Measurements from ENCODE around the gene ANKMY1. TPM values are rescaled to one million over a fixed set of nuclear protein-coding genes. Genes with fewer than 3 reads are reported as not detected.
A peak's percentile ranks its signal among the peaks of the same experiment; 100 is the strongest.
"Not testable (repeated sequence)": the region's sequence is repeated elsewhere in the genome, so short reads cannot be mapped to it uniquely, and the experiment has no call there.

The ANKMY1 gene
- polyA plus RNA-seq, 4 donors, result 10.0 to 18.6 (median 12.9) TPM

DNA sequence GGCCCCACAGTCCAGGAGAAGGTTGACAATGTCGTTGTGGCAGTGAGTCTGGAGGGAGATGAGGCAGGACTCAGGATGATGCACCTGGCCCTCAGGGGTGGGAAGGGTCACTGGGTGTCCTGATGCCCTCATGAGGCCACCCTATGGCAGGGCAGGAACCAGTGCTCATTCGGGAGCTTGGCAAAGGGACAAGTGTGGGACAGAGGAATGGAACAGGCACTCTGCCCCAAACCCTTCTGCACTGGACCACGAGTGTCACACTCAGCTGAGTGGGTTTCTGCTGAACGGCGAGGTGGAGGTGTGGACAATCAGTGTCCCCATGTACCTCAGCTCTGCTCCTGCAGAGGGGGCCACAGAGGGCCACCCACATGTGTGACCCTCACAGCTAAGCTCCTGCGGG is 32.0 kb downstream of the ANKMY1 start:
- DNase-seq (ENCODE audit: low read depth in 4 of 4, low spot score in 2 of 4), result no peak

DNA sequence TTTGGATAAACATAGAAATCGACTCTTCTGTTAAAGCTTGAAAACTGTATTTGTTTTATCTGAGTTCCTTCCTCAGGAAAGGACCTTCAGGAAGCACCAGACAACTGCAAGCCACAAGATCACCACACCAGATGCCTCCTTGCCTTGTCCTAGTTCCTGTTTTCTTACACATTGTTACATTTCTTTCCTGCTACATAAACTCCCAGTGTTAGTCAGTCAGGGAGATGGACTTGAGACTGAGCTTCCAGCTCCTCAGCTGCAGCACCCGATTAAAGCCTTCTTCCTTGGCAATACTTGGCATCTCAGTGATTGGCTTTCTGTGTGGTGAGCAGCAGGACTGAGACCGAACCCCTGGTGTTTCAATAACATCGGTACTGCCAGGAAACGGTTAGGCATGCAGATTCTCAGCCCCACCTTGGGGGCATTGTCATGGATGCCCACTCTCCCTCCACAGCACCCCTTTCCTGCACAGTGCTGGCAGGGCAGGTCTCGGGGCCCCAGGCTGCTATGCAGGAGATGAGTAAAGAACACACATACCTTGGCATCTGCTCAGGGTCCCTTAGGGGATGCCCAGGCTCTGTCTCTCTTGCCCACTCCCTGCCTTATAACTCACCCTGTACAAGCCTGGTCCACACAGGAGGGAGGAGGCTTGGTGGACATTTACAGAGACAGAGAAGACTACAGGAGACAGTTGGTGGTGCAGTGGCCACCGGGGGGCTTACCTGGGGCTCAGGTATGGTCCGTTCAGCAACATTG is 32.6 kb downstream of the ANKMY1 start:
- DNase-seq (ENCODE audit: low read depth in 4 of 4, low spot score in 2 of 4), result no peak

DNA sequence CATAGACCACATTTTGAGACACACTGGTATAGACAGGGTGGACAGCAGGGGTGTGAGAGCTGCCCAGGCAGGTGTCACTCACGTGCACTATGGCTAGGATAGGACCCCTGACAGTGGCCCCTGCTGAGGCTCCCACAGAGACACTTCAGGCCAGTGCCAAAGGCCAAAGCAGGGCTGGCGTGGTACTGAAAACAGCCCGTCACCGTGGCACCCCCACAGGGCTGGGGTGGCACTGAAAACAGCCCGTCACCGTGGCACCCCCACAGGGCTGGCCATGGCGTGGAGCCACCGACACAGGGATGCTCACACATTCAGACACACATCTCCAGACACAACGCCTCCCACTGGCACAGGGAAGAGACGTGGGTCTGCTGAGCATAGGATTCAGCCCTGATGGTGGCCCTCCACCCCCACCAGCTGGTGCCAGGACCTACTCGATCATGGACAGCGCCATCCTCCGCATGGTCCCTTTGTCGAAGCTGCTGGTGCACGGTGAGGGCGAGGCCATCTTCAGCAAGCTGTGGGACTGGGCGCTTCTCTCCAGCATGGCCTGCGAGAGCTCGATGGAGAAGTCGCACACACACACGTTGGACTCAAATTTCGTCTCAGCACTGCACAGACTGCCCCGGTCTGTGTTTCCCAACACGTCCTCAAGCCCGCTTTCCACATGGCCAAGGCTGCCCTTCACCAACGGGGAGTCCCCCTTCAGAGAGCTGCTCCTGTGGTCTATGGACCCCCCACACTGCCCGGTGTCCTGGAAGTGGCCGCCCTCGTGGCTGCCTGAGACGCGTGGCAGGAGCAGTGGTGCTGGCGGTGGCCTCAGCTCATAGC is 34.1 kb downstream of the ANKMY1 start:
- DNase-seq (ENCODE audit: low read depth in 4 of 4, low spot score in 2 of 4), result no peak

DNA sequence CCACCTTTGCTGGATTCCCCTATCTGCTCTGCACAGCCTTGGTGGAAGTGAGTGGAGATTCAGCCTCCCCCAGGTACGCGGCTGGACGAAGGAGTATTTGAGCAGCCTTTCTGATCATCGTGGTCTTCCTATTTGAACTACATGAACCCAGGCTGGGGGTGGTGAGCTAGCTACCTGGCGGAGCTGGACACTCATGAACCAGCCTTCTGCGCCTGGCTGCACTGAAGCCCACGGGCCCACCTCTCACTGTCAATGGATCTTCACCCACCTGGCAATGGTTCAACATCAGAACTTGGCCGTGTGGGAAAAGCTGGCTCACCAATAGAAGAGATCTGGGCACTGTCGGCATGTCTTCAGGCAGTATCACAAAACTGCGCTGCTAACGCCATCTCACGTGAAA is 35.4 kb downstream of the ANKMY1 start:
- DNase-seq (ENCODE audit: low read depth in 4 of 4, low spot score in 2 of 4), result no peak

DNA sequence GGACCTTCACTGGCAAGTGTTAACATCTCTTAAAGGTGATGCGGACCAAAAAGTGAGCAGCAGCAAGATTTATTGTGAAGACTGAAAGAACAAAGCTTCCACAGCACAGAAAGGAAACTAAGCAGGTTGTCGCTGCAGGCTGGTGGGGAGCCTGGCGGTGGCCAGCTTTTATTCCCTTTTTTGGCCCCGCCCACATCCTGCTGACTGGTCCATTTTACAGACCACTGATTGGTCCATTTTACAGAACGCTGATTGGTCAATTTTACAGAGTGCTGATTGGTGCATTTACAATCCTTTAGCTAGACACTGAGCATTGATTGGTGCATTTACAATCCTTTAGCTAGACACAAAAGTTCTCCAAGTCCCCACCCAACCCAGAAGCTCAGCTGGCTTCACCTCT is 35.9 kb downstream of the ANKMY1 start:
- DNase-seq (ENCODE audit: low read depth in 4 of 4, low spot score in 2 of 4), result not testable (repeated sequence)

DNA sequence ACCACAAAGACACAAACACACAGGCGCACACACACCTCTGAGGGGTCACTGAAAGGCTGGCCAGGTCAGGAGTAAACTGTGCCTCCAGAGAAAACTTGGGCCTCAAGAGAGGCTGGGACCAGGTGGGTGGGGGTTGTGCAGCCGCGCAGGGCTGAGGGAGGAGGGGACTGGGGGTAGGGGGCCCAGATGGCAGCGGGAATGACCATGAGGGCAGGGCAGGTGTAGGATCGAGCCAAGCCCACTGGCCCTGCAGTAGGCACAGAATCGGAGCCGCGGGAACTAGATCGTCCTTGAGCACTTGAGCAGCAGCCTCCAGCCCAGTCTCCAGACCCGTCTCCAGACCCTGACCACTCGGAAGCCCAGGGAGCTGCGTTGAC is 36.8 kb downstream of the ANKMY1 start:
- DNase-seq (ENCODE audit: low read depth in 4 of 4, low spot score in 2 of 4), result no peak

DNA sequence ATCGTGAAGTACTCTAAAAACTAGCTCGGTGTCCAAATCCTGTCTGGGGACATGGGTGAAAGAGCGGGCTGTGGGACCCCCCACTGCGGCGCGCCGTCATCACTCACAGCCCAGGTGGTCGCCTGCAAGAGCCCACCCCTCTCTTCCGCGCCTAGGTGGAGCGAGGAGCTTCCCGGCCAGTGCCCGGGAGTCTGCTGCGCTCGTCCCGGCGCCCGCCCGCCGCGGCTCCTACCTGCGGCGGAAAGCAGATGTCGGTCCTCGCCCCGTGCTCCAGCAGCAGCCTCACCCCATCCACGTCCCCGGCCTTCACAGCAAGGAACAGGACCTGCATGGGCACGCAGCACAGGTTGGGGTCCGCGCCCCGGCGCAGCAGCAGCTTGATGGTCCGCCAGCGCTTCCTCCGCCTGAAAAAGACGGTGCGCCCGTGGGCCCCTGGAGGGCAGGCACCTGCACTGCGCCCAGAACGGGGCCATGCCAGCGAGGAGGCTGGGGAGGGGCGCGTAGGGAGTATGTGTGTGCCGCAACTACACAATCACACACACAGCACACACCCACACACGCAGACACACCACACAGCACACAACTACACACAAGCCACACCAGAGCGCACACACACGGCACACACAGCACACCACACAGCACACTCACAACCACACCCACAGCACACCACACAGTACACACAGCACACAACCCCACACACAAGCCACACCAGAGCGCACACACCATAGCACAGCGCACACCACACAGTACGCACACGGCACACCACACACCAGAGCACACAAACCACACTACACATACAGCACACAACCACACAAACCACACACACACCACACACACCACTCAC is 37.4 kb downstream of the ANKMY1 start:
- DNase-seq (ENCODE audit: low read depth in 4 of 4, low spot score in 2 of 4), result no peak

DNA sequence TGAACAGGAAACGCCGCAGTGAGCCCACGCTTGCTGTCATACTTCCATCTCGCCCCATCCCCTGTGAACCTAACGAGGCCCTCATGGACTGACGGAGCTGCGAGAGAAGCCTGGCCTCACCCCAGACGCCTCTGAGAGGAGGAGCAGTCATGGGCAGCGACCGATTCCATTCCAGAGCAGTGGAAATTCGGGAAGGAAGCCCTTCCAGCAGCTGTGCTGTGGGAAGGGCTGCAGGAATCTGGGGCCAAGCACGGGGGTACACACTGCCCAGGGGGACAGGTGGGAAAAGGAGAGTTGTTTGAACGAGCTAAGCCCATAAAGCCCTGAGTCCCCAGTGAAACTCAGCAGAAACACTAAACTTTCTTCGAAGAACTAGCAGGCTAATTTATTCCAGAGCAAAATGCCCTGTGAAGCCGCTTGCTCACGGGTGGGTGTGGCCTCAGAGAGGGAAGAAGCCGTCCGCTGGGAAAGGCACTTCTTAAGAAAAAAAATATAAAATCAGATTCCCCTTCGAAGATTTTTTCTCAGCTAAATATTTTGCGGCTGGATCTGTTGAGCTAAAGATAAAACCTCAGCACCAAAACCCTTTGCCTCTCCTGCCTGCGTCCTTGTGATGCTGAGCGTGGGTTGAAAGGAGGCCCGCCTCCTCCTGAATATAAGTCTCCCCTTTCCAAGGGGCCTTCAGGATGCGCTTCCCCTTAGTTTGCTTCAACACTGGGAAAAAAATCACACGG is 38.2 kb downstream of the ANKMY1 start:
- peak in 1 of 4 donors; percentile 8 for DNase-seq (ENCODE audit: low read depth in 4 of 4, low spot score in 2 of 4)

DNA sequence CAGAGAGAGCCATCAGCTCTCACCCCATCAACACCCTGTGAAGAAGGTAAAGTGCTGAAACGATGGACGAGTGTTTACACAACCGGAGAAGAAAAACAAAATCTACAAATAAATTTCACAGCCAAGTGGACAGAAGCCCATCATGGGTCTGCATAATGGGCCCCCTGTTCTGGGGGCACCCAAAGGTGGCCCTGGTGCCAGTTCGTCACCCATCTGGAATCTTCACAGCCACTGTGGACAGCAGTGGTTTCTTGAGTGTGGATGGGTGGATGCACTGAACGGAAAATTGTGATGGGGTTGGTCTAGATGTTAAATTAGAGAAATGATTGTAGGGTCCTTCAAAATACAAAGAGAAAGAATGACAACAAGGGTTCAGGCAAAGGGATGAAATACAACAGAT is 38.8 kb downstream of the ANKMY1 start:
- DNase-seq (ENCODE audit: low read depth in 4 of 4, low spot score in 2 of 4), result no peak

DNA sequence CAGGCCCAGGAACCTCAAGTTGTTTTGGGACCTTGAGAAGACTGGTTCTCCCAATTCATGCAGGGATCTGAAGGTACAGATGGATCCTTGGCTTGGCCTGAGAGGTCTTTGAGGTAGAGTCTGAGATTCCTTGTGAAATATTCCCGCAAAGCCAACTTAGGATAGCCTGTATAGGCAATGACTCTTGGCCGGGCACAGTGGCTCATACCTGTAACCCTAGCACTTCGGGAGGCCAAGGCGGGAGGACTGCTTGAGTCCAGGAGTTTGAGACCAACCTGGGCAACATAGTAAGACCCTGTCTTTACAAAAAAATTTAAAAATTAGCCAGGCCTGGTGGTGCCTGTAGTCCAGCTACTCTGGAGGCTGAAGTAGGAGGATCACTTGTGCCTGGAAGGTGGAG is 40.4 kb downstream of the ANKMY1 start:
- no peak for DNase-seq (ENCODE audit: low read depth in 4 of 4, low spot score in 2 of 4)

DNA sequence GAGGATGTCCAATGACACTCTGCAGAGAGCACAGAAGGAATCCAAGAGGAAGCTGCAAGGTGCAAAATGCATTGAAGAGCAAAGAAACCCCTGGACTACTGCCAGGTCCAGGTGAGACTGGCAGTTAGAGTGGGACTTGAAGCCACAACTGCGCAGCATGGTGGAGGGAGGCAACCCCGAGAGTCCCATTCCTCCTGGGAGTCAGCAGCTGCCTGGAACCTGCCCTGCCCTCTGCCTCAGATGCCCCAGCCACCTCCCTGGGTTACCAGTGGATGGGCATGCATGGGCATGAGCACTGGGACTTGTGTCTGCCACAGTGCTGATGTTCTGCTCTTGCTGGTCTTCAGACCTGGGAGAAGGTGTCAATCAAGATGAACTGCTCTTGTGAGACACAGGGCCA is 43.2 kb downstream of the ANKMY1 start:
- DNase-seq (ENCODE audit: low read depth in 4 of 4, low spot score in 2 of 4), result no peak

DNA sequence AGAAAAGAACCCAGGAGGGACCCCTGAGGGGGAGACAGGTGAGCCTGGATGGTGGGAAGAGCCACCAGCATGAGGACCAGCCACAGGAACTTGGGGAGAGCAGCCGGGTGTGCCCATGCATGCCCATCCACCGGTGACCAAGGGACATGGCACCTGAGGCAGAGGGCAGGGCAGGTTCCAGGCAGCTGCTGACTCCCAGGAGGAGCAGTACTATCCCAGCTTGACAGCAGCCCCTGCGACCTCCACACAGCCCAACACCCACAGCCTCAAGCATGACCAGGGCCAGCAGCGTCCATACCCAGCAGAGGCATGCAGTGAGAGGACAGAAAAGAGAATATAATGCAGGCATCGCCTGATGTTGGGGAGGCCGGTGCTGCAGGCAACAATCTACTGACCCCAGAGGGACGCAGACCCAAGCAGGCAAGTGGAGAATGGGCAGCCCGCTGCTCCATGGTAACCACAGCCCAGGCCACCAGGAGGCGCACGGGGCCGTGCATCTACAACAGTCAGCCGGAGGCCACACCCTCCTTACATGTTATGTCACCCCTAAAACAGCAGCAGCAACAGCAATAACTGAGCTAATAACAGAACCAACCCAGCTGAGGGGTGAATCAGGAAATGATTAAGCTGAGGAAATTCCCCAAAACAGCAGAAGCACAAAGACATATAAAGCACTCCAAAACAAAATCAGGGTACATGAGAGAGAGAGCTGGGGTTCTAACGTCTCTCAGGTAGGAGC is 44.1 kb downstream of the ANKMY1 start:
- peak in 2 of 4 donors; percentile 32 to 34 for DNase-seq (ENCODE audit: low read depth in 4 of 4, low spot score in 2 of 4)

DNA sequence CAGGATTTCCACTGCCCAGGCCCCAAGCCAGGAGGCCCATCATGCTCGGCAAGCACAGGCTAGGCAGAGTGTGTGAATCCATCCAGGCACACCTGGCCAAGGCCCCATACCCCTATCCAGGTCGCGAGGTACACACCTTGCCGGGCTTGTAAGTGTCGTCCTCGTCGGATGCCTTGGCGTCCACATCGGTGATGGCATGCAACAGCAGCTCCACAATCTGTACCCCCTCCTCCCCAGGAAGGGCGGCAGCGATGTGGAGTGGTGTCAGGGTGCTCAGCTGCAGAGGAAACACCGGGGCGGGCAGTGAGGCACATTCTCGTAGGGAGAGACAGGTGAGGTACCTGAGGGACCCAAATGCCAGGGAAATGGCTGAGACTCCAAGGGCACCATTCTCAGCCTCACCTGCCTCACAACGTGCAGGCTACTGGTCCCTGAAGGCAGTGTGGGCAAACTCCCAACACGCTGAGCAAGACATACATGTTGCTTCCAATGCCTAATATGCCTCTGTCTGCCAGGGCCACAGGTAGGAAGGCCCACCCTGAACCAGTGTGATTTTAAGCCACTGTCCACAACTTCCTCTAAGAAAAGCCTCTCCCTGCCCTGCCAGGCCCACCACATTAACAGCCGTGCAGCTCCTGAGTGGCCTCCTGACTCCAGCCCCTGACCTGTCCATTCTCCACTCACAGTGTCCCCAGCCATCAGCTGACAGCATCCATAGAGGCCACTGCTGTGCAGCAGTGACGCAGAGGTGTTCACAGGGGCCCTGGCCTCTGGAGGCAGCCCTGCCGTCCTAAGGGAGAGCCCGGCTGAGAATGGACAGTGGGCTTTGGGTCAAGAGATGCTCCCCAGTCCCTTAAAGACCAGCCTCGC is 44.9 kb downstream of the ANKMY1 start:
- no peak for DNase-seq (ENCODE audit: low read depth in 4 of 4, low spot score in 2 of 4)

DNA sequence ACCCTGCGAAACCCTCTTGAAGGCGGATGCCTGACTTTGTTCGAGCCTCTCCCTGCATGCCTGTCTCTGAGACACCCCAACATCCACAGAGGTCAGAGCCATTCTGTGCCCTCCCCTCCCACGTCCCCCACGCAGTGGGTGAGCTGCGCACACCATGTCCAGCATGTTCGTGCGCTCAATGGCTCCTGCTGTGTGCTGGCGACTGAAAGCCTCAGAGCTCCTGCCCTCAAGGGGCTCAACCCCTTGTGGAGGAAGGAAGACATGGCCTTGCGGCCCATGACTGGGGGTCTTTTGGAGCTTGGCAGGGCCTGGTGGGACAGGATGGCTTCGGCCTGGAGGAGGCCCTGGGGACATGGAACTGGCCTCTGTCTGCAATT is 45.7 kb downstream of the ANKMY1 start:
- DNase-seq (ENCODE audit: low read depth in 4 of 4, low spot score in 2 of 4), result no peak

DNA sequence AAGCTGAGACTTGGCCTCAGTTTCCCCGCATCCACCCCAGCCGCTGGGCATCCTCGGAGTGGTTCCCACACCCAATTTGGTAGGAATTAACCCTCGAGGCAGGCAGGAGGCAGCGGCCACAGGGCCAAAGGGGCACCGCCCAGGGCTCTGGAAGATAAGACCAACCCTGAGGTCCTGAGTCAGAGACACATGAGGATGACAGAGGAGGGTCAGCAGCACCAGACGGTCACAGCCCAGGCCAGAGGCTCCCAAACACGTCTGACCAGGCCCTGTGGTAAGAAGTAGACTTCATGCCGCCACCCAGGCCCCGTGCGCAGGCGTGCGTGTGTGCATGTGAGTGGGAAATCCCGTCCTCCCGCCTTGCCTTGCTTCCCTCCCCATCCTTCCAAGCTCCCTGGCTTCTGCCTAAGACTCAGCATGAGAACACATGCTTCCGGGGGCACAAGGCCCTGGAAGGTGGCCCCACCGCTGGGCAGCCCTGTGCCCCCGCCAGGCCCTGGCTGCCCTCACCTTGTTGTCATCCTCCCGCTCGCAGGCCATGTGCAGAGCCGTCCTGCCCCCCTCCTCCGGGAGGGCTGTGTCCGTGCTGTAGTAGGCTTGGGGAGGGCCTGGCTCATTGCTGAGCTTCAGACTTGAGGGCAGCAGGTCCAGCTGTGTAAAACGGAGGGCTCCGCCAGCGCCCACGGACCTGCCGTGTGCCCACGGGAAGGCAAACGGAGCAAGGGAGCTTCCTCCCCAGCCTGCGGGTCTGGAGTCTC is 46.3 kb downstream of the ANKMY1 start:
- DNase-seq (ENCODE audit: low read depth in 4 of 4, low spot score in 2 of 4), result no peak

DNA sequence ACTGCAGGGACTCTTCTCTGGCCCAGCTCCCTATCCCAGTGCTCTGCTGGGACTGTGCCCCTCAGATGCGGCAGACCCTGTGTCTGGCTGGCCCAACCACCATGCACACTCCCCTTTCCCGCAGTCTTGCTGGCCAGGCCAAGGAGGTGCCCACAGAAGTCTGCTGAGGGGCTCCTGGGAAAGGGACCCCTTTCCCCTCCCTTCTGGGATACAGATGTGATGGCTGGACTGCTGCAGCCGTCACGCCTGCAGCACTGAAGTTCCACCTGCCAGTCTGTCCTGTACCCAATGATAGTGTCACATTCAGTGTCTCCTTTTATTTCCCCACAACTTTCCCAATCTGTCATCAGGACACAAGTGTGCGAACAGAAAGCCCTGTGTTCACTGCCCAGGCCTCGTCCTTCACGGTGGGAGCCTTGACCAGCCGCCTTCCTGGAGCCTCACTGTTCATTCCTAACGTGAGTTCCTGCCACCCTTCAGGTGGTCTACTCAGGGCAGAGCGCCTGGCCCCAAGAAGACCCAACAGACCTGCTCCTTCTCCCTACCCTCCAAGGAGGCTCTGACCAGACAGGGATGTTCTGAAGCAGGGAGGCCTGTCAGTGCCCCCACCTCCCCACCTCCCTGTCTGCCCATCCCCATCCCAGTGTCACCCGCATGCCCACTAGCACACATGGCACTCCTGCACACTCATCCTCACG is 47.1 kb downstream of the ANKMY1 start:
- no peak for DNase-seq (ENCODE audit: low read depth in 4 of 4, low spot score in 2 of 4)

DNA sequence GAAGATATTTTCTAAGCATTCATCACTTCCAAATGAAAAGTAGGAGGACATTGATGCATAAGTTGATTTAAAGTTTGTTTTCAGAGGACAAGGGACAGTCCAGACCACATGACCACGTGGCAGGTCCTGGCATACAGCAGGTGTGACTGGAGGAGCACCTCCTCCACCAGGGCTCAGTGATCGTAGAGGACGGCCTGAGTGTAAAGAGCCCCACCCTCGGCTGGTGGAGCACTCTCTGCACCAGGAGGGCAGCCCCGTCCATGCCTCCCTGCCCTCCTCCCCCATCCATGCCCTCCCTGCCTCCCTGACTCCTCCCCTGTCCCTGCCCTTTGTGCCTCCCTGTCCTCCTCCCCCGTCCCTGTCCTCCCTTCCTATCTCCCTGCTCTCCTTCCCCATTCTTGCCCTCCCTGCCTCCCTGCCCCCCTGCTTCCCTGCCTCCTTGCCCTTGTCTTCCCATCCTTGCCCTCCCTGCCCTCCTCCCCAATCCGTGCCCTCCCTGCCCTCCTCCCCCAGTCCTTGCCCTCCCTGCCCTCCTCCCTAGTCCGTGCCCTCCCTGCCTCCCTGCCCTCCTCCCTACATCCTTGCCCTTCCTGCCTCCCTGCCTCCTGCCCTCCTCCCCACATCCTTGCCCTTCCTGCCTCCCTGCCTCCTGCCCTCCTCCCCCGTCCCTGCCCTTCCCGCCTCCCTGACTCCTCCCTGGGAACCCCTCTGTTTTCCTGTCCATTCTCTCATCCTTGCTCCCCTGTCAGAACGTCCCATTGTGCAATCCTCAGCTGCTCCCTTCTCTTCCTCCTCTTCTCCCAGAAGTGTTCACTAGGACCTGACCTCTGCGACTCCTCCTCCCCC is 47.9 kb downstream of the ANKMY1 start:
- no peak for DNase-seq (ENCODE audit: low read depth in 4 of 4, low spot score in 2 of 4)
